Choroid plexus epithelial cell (primary cell): ENCODE data around the gene GSKIP.
"Not testable (repeated sequence)": the region's sequence is repeated elsewhere in the genome, so short reads cannot be mapped to it uniquely, and the experiment has no call there.

Source experiments
- DNase-seq: peaks from one replicate; pipeline ENCODE4 v3.0.0-alpha.2; 2010; ENCODE audit warnings: low read depth
- H3K4me3 ChIP-seq: 2 replicates; pipeline ENCODE4 v1.5.1; 2011; ENCODE audit warnings: low read depth, mild to moderate bottlenecking, control low read depth, low read length, moderate library complexity
- CTCF ChIP-seq: conservative IDR thresholded peaks from 2 replicates; pipeline ENCODE4 v1.5.1; 2011; ENCODE audit warnings: low read depth, mild to moderate bottlenecking, control low read depth, inconsistent platforms, low read length, moderate library complexity

The GSKIP gene

DNA sequence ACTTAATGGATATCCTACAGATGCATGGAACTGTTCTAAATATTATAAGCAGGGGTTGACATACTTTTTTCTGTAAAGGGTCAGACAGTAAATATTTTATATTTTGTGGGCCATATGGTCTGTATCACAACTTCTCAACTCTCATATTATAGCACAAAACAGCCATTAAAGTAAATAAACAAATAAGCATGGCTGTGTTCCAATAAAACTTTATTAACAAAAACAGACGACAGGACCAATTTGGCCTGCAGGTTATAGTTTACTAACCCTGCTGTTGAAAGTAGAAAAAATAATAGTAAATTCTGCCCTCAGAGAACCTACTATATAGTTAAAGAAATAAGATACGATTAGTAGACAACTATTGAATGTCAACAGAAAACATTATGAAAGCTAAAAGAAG lies 17.7 kb upstream of the GSKIP start:
- no peak for DNase-seq
- no peak overlapping the region for H3K4me3 ChIP-seq
- TF ChIP-seq CTCF = no peak

GRCh38 chr14:96347957-96348356 lies 15.4 kb upstream of the GSKIP start:
- not testable (repeated sequence) for DNase-seq, H3K4me3 ChIP-seq

- TF ChIP-seq CTCF = no peak
- no peak overlapping the region for H3K4me3 ChIP-seq
- no peak for DNase-seq
Measured at GRCh38 chr14:96349286-96350075, 13.8 kb upstream of the GSKIP start.

DNA sequence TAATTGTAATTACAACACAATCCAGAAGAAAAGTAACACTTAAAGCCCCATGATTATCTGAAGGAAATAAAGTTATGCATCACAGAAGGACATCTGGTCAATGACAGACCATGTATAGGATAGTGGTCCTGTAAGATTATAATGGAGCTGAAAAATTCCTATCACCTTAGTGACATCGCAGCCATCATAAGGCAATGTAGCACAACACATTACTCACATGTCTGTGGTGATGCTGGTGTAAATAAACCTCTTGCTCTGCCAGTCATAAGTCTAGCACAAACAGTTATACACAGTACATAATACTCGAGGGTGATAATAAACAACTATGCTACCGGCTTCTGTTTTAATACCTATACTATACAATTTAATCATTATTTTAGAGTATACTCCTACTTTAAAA lies 11.3 kb upstream of the GSKIP start:
- H3K4me3 ChIP-seq = no peak overlapping the region
- peak; percentile 27 for DNase-seq
- no peak for TF ChIP-seq CTCF

GRCh38 chr14:96352708-96353107 lies 10.6 kb upstream of the GSKIP start:
- H3K4me3 ChIP-seq = no peak overlapping the region
- peak; percentile 41 for DNase-seq
- TF ChIP-seq CTCF = no peak

DNA sequence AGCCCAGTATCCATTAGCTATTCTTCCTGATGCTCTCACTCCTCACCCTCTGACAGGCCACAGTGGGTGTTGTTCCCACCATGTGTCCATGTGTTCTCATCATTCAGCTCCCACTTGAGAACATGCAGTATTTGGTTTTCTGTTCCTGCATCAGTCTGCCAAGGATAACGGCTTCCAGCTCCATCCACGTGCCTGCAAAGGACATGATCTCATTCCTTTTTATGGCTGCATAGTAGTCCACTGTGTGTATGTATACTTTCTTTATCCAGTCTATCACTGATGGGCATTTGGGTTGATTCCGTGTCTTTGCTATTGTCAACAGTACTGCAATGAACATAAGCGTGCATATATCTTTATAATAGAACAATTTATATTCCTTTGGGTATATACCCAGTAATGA lies 9.1 kb upstream of the GSKIP start:
- H3K4me3 ChIP-seq = no peak overlapping the region

DNA sequence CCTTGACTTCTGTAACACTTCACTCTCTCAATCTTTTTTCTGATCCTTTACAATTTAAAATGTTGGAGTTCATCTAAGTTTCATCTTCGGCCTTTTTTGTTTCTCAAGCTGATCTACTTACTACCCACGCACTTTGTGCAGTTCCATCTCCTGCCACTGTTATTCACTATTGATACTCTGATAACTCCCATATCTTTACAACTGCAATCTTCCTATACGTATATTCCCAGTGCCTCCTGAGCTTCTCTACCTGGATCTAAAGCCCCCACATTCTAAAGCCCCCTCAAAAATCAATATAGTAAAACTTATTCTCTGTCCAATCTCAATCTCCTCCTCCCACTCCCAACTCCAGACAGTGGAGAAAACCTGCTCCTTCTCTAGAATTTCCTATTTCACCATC lies 6.1 kb upstream of the GSKIP start:
- no peak for DNase-seq
- TF ChIP-seq CTCF = peak; percentile 7
- H3K4me3 ChIP-seq = no peak overlapping the region

More for the DNA sequence above, 9.1 kb upstream of the GSKIP start:
- TF ChIP-seq CTCF = no peak
- no peak for DNase-seq
